IMR-90 (cell line): ENCODE measurements around the gene ALKBH3.

Experiments
- BHLHE40 ChIP-seq: fragments of 150-350 bp; IDR thresholded peaks from 2 replicates; pipeline ENCODE4 v1.6.1; 2016; ENCODE audit warnings: mild to moderate bottlenecking, low read depth, low read length
- CEBPB ChIP-seq: IDR thresholded peaks from 2 replicates; pipeline ENCODE4 v1.6.1; 2012; ENCODE audit warnings: low read depth, low read length, improper control_type of control experiment
- CTCF ChIP-seq: conservative IDR thresholded peaks from 2 replicates; pipeline ENCODE4 v1.5.1; 2012; ENCODE audit warnings: mild to moderate bottlenecking, low read depth, low read length, improper control_type of control experiment
- FOS ChIP-seq: fragments of 150-350 bp; IDR thresholded peaks from 2 replicates; pipeline ENCODE4 v1.6.1; 2016; ENCODE audit warnings: low read depth, low read length
- POLR2A ChIP-seq: IDR thresholded peaks from 2 replicates; pipeline ENCODE4 v1.6.1; 2012; ENCODE audit warnings: mild to moderate bottlenecking, low read depth, low read length
- RFX5 ChIP-seq: IDR thresholded peaks from 2 replicates; pipeline ENCODE4 v1.8.0; 2012; ENCODE audit warnings: low read depth, mild to moderate bottlenecking, low read length, moderate library complexity
- SMC3 ChIP-seq: fragments of 150-350 bp; IDR thresholded peaks from 2 replicates; pipeline ENCODE4 v1.6.1; 2016; ENCODE audit warnings: low read depth, mild to moderate bottlenecking, antibody characterized with exemption, low read length, moderate library complexity
- TF ChIP-seq, protein P1 (sequence below): fragments of 150-350 bp; IDR thresholded peaks from 2 replicates; pipeline ENCODE4 v1.6.1; 2016; ENCODE audit warnings: low read depth, mild to moderate bottlenecking, low read length, moderate library complexity, borderline replicate concordance

DNA sequence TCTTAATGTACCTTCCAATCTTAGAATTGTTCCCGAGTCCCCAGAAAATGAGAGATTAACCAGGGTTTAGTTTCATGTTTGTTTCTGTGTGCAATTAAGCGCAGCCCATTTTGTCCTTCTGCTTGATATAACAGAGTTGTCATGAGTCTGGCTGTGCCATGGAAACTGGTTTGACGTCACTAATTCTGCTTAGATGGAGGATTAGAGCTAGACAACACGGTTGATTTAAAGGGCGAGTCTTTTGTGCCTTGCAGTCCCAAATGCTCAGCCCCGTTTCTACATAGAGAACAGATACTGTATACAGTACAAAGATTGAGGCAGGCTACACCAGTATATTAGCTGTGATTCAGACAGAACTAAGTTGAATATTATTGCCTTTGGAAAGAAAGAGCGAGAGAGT is 45.5 kb upstream of the ALKBH3 start:
- TF ChIP-seq CTCF (no peak), SMC3 (no peak), CEBPB (no peak), BHLHE40 (no peak), POLR2A (no peak), FOS (no peak), RFX5 (no peak)
- TF ChIP-seq, protein P1, sequence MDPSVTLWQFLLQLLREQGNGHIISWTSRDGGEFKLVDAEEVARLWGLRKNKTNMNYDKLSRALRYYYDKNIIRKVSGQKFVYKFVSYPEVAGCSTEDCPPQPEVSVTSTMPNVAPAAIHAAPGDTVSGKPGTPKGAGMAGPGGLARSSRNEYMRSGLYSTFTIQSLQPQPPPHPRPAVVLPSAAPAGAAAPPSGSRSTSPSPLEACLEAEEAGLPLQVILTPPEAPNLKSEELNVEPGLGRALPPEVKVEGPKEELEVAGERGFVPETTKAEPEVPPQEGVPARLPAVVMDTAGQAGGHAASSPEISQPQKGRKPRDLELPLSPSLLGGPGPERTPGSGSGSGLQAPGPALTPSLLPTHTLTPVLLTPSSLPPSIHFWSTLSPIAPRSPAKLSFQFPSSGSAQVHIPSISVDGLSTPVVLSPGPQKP = no peak
